Measurements from ENCODE around the gene RB1. TPM values are rescaled to one million over a fixed set of nuclear protein-coding genes. Genes with fewer than 3 reads are reported as not detected.

The RB1 gene
- total RNA-seq, 1 experiment from 2014 or later = 36.7 TPM

DNA sequence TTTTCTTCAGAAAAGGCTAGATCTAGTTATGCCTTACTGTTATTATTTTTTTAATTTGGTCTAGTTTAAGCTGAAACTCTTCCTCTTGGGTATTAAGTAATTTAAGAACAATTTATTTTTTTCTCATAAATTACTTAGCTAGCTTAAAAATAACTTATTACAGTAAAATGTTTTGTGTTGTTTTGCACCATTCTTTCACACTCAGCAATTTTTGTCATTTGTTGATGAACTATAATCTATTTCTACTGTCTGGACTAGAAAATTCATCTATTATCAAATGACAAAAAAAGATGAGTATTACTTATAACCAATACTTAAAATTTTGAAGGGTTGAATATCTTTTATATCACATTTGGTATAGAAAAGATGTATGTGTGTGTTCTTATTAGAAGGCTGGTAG is 111.0 kb downstream of the RB1 start (continued):
- TF ChIP-seq, protein P1, sequence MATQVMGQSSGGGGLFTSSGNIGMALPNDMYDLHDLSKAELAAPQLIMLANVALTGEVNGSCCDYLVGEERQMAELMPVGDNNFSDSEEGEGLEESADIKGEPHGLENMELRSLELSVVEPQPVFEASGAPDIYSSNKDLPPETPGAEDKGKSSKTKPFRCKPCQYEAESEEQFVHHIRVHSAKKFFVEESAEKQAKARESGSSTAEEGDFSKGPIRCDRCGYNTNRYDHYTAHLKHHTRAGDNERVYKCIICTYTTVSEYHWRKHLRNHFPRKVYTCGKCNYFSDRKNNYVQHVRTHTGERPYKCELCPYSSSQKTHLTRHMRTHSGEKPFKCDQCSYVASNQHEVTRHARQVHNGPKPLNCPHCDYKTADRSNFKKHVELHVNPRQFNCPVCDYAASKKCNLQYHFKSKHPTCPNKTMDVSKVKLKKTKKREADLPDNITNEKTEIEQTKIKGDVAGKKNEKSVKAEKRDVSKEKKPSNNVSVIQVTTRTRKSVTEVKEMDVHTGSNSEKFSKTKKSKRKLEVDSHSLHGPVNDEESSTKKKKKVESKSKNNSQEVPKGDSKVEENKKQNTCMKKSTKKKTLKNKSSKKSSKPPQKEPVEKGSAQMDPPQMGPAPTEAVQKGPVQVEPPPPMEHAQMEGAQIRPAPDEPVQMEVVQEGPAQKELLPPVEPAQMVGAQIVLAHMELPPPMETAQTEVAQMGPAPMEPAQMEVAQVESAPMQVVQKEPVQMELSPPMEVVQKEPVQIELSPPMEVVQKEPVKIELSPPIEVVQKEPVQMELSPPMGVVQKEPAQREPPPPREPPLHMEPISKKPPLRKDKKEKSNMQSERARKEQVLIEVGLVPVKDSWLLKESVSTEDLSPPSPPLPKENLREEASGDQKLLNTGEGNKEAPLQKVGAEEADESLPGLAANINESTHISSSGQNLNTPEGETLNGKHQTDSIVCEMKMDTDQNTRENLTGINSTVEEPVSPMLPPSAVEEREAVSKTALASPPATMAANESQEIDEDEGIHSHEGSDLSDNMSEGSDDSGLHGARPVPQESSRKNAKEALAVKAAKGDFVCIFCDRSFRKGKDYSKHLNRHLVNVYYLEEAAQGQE (IDR thresholded peaks at IDR 0.05; ENCODE audit: low read depth) = no peak
- TF ChIP-seq, protein P2, sequence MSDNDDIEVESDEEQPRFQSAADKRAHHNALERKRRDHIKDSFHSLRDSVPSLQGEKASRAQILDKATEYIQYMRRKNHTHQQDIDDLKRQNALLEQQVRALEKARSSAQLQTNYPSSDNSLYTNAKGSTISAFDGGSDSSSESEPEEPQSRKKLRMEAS (IDR thresholded peaks at IDR 0.05) = no peak
- TF ChIP-seq POLR2AphosphoS5 (IDR thresholded peaks at IDR 0.05; ENCODE audit: low read depth, low read length) = no peak
- no peak for TF ChIP-seq CEBPB (IDR thresholded peaks at IDR 0.05; ENCODE audit: low read depth)
- no peak for TF ChIP-seq YY1 (IDR thresholded peaks at IDR 0.05; ENCODE audit: extremely low read depth, insufficient replicate concordance, low read depth, low read length)

DNA sequence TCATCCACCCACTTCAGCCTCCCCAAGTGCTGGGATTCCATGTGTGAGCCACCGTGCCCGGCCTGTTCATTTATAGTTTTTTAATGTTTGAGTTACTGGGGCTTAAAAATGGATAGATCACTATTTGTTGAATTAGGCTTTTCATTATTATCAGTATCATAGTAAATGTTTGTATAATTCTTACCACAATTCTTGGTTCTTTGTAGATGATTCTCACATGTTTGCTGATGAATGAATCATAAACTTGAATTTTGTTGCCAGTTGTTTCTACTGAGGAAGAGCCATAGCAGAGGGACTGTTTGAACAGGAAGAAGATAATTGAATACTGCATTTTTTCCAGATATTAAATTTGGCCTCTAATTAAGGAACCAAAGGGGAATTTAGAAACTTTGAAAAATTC is 112.0 kb downstream of the RB1 start:
- Histone ChIP-seq H4K20me1 (ENCODE audit: insufficient read depth) (no peaks in the 10 kb centered on the region), H3K9me2 (ENCODE audit: insufficient read depth) (no peaks in the 10 kb centered on the region), H3K4me3 (replicated peaks in 1 of 2; ENCODE audit: low read depth in 1 of 2, low read length in 2 of 2) (no peak overlapping the region), H3K9ac (ENCODE audit: low read length) (no peak overlapping the region), H2AFZ (ENCODE audit: low read depth, low read length, poor library complexity, severe bottlenecking) (no peak overlapping the region), H3K4me1 (ENCODE audit: control insufficient read depth in 1 of 2, insufficient read depth in 2 of 2, low read length in 2 of 2) (no peaks in the 10 kb centered on the region), H3K36me3 (ENCODE audit: control insufficient read depth in 1 of 2, insufficient read depth in 2 of 2, low read length in 2 of 2) (no peaks in the 10 kb centered on the region), H3K9me3 (ENCODE audit: control insufficient read depth in 1 of 2, insufficient read depth in 1 of 2, low read depth in 1 of 2, low read length in 2 of 2) (no peaks in the 10 kb centered on the region), H3K79me2 (ENCODE audit: insufficient read depth, low read length) (no peaks in the 10 kb centered on the region), H3K4me2 (ENCODE audit: low read length) (no peak overlapping the region), H3K27ac (ENCODE audit: low read depth, low read length) (no peak overlapping the region), H3K27me3 (ENCODE audit: insufficient read depth, low read length) (no peaks in the 10 kb centered on the region)
- ATAC-seq (no peak), DNase-seq (ENCODE audit: low read depth, low spot score) (no peak)
- CTCF ChIA-PET = no interaction called here
- RAD21 ChIA-PET (ENCODE audit: low non-redundant PET in 1 of 2, low total read pairs in 2 of 2, uncharacterized antibody in 2 of 2, unreplicated experiment in 2 of 2) = no interaction called here
- no TSS peak for BruUV-seq (replicated peaks)
- POLR2A ChIA-PET = no interaction called here
- intact Hi-C loops (cut with micrococcal nuclease) = no loop called here
- TF ChIP-seq ELF1 (IDR thresholded peaks at IDR 0.05; ENCODE audit: borderline replicate concordance, low read depth) (no peak), SRF (IDR thresholded peaks at IDR 0.05; ENCODE audit: low read depth) (no peak), POLR2A (IDR thresholded peaks at IDR 0.05; ENCODE audit: borderline replicate concordance, extremely low read depth, insufficient read depth, insufficient read length) (no peak), RAD21 (IDR thresholded peaks at IDR 0.05; ENCODE audit: low read depth) (no peak), JUND (IDR thresholded peaks at IDR 0.05) (no peak), SP1 (IDR thresholded peaks at IDR 0.05; ENCODE audit: low read depth) (no peak), EZH2 (IDR thresholded peaks at IDR 0.05) (no peak), EGR1 (IDR thresholded peaks at IDR 0.05; ENCODE audit: low read depth) (no peak), ZNF274 (IDR thresholded peaks at IDR 0.05; ENCODE audit: low read depth, low read length) (no peak)
- TF ChIP-seq, protein P1 (IDR thresholded peaks at IDR 0.05; ENCODE audit: low read depth) = no peak
- TF ChIP-seq, protein P3, sequence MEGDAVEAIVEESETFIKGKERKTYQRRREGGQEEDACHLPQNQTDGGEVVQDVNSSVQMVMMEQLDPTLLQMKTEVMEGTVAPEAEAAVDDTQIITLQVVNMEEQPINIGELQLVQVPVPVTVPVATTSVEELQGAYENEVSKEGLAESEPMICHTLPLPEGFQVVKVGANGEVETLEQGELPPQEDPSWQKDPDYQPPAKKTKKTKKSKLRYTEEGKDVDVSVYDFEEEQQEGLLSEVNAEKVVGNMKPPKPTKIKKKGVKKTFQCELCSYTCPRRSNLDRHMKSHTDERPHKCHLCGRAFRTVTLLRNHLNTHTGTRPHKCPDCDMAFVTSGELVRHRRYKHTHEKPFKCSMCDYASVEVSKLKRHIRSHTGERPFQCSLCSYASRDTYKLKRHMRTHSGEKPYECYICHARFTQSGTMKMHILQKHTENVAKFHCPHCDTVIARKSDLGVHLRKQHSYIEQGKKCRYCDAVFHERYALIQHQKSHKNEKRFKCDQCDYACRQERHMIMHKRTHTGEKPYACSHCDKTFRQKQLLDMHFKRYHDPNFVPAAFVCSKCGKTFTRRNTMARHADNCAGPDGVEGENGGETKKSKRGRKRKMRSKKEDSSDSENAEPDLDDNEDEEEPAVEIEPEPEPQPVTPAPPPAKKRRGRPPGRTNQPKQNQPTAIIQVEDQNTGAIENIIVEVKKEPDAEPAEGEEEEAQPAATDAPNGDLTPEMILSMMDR (IDR thresholded peaks at IDR 0.05 in 2 of 3, conservative IDR thresholded peaks at IDR 0.05 in 1 of 3; ENCODE audit: borderline replicate concordance in 1 of 3, insufficient read depth in 1 of 3, low read depth in 2 of 3, low read length in 2 of 3) = no peak
- TF ChIP-seq, protein P4, sequence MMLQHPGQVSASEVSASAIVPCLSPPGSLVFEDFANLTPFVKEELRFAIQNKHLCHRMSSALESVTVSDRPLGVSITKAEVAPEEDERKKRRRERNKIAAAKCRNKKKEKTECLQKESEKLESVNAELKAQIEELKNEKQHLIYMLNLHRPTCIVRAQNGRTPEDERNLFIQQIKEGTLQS (IDR thresholded peaks at IDR 0.05) = no peak
